Lower lobe of right lung (tissue), 2 donors: ENCODE results near the gene IL13RA1. TPM values are rescaled to one million over a fixed set of nuclear protein-coding genes. Genes with fewer than 3 reads are reported as not detected.
"Not testable (repeated sequence)": the region's sequence is repeated elsewhere in the genome, so short reads cannot be mapped to it uniquely, and the experiment has no call there.

Source experiments
- ATAC-seq, 2 donors: fragments of 200-7000 bp; cut with Tn5 transposase; one replicate each; pipeline ENCODE4 v1.9.1; 2020 to 2022; ENCODE audit warnings: mild to moderate bottlenecking in 2 of 2, moderate library complexity in 2 of 2
- DNase-seq: peaks from one replicate; pipeline ENCODE4 v3.0.0-alpha.2; 2020
- H3K27ac ChIP-seq: fragments of 200-600 bp; one replicate; pipeline ENCODE4 v1.8.0; 2022
- H3K27me3 ChIP-seq: fragments of 200-600 bp; one replicate; pipeline ENCODE4 v1.8.0; 2022; ENCODE audit warnings: low read depth
- H3K36me3 ChIP-seq: fragments of 200-600 bp; one replicate; pipeline ENCODE4 v1.8.0; 2022; ENCODE audit warnings: mild to moderate bottlenecking
- H3K4me1 ChIP-seq: fragments of 200-600 bp; one replicate; pipeline ENCODE4 v1.8.0; 2022
- H3K4me3 ChIP-seq: fragments of 200-600 bp; one replicate; pipeline ENCODE4 v1.8.0; 2022; ENCODE audit warnings: mild to moderate bottlenecking
- H3K9me3 ChIP-seq: fragments of 200-600 bp; one replicate; pipeline ENCODE4 v1.8.0; 2022
- CTCF ChIP-seq: fragments of 200-600 bp; IDR thresholded peaks from one replicate; pipeline ENCODE4 v1.8.0; 2022; ENCODE audit warnings: antibody characterized with exemption, mild to moderate bottlenecking
- intact Hi-C: fragments of 100-400 bp; cut with DNase I; formaldehyde crosslinking; loops from one replicate; pipeline ENCODE4 v1.11.0; 2022
- total RNA-seq: library from RNA; stranded (reverse); fragmentation: NEBNext Ultra II Directional; extraction: Animal tissue kit (Norgen Biotek cat#: 25700); gene quantifications from one replicate; pipeline ENCODE4 v1.2.1, GENCODE V29; 2021
- donor health status: DM: no; HTN: yes; CAD: no; lungs with severe emphysema.

Gene IL13RA1
- total RNA-seq, 1 donor from 2014 or later = 84.0 TPM

DNA sequence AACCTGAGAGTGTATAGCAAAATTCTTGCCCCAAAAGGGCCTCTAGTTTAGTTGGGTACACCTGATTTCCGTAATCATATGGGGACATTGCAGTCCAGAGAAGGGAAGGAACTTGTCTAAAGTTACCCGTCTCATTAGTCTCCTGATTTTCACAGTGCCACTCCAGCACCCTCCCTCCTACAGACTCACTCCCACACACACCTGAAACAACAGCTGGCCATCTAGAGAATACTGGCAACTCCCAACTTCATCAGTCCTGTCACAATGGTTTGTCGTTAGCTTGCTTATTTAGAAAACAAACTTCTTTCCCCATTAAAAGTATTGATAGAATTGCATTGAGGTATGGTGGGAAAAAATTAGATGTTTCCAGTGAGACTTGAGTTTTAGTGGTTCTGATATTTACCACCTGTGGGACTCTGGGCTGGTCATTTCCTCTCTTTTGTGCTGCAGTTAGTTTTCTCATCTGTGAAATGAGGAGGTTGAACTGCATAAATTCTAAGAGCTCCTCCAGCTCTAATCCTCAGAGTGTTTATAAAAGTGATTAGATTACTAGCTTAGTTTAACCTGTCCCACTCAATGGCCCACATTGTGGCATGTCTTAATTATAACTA lies 1.7 kb downstream of the IL13RA1 start:
- H3K4me1 ChIP-seq = peaks cover 23% of the 10 kb centered on the region
- H3K27me3 ChIP-seq = no peaks in the 10 kb centered on the region
- H3K36me3 ChIP-seq = no peaks in the 10 kb centered on the region
- peak overlapping the region; percentile 95 for H3K27ac ChIP-seq
- no peak for DNase-seq
- no peaks in the 10 kb centered on the region for H3K9me3 ChIP-seq
- intact Hi-C loops = no loop called here
- H3K4me3 ChIP-seq = peak overlapping the region; percentile 64
- no peak for TF ChIP-seq CTCF
- no peak for ATAC-seq

GRCh38 chrX:118730500-118731247 lies 3.3 kb downstream of the IL13RA1 start:
- Histone ChIP-seq H3K36me3 (no peaks in the 10 kb centered on the region), H3K4me3 (no peak overlapping the region)
- ATAC-seq = no peak

DNA sequence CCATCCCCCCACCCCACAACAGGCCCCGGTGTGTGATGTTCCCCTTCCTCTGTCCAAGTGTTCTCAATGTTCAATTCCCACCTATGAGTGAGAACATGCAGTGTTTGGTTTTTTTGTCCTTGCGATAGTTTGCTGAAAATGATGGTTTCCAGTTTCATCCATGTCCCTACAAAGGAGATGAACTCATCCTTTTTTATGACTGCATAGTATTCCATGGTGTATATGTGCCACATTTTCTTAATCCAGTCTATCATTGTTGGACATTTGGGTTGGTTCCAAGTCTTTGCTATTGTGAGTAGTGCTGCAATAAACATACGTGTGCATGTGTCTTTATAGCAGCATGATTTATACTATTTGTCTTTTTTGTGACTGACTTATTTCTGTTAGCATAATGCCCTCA lies 5.1 kb downstream of the IL13RA1 start:
- ATAC-seq, H3K4me1 ChIP-seq, H3K36me3 ChIP-seq, H3K27ac ChIP-seq, H3K9me3 ChIP-seq, DNase-seq, H3K4me3 ChIP-seq, H3K27me3 ChIP-seq, intact Hi-C loops: not testable (repeated sequence)

More at GRCh38 chrX:118730500-118731247, 3.3 kb downstream of the IL13RA1 start:
- H3K4me1 ChIP-seq = peaks cover 20% of the 10 kb centered on the region
- no peak for TF ChIP-seq CTCF
- DNase-seq = no peak
- H3K9me3 ChIP-seq = no peaks in the 10 kb centered on the region
- H3K27ac ChIP-seq = peak overlapping the region; percentile 24
- intact Hi-C loops = no loop called here
- no peaks in the 10 kb centered on the region for H3K27me3 ChIP-seq

- H3K27me3 ChIP-seq = no peaks in the 10 kb centered on the region
- H3K9me3 ChIP-seq = no peaks in the 10 kb centered on the region
- peaks cover 6% of the 10 kb centered on the region for H3K4me1 ChIP-seq
- intact Hi-C loops = no loop called here
- ATAC-seq (no peak), DNase-seq (no peak)
- no peak overlapping the region for H3K4me3 ChIP-seq
- no peak for TF ChIP-seq CTCF
- no peaks in the 10 kb centered on the region for H3K36me3 ChIP-seq
- H3K27ac ChIP-seq = no peak overlapping the region
These were observed 7.5 kb downstream of the IL13RA1 start for GRCh38 chrX:118734909-118735308.

DNA sequence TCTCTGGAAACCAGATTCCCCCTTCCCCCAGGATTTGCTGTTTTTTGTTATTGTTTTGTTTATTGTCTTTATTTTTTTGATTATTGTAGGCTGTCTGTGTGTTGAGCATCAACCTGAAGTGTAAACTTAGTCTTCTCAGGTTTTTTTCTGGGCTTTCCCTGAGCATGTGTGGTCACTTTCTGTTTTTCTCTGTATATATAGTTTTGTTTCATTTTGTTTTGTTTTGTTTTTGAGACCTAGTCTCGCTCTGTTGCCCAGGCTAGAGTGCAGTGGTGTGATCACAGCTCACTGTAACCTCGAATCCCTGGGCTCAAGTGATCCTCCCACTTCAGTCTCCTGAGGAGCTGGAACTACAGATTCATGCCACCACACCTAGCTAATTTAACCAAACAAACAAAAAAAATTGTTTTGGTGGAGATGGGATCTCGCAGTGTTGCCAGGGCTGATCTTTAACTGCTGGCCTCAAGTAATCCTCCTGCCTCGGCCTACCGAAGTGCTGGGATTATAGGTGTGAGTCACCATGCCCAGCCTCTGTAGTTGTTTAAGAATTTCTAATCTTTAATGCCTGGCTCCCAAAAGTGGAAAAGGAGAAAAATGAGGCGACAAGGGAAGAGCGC lies 9.1 kb downstream of the IL13RA1 start:
- Histone ChIP-seq H3K27ac (no peak overlapping the region), H3K4me3 (no peak overlapping the region), H3K36me3 (no peaks in the 10 kb centered on the region), H3K9me3 (no peaks in the 10 kb centered on the region), H3K4me1 (no peaks in the 10 kb centered on the region), H3K27me3 (no peaks in the 10 kb centered on the region)
- DNase-seq = no peak
- intact Hi-C loops = no loop called here
- no peak for TF ChIP-seq CTCF
- ATAC-seq = no peak

DNA sequence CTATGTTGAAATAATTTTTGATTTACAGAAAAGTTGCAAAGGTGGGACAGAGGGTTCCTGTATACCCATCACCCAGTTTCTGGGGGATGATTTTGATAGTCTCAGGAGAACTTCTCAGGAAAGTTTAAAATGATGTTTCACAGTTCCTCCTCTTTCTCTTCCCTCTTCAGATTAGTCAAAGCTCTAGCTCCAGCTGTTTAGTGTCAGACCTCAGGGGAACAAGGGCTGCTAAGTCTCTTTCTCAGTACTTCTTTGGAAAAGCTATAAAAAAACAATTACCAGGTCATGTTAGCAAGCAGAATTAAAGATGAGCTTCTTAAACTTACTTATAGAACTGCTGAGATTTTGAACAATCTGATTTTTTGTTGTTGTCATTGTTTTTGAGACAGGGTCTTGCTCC lies 12.2 kb downstream of the IL13RA1 start:
- no peaks in the 10 kb centered on the region for H3K9me3 ChIP-seq
- H3K27ac ChIP-seq = no peak overlapping the region
- H3K4me3 ChIP-seq = no peak overlapping the region
- H3K27me3 ChIP-seq = no peaks in the 10 kb centered on the region
- no peak for DNase-seq
- no peak for ATAC-seq
- H3K36me3 ChIP-seq = no peaks in the 10 kb centered on the region
- no peaks in the 10 kb centered on the region for H3K4me1 ChIP-seq
- no peak for TF ChIP-seq CTCF
- intact Hi-C loops = no loop called here
